NCI-H2196 (cell line): ENCODE results near the gene ANKMY1.
"Not testable (repeated sequence)": the region's sequence is repeated elsewhere in the genome, so short reads cannot be mapped to it uniquely, and the experiment has no call there.

Experiments
- DNase-seq: peaks from one replicate; lab custom pipeline; 2025; ENCODE audit not compliant: unreplicated experiment; lab: John Stamatoyannopoulos, UW

Gene ANKMY1

GRCh38 chr2:240569523-240569997 lies 11.8 kb upstream of the ANKMY1 start:
- DNase-seq, result no peak

DNA sequence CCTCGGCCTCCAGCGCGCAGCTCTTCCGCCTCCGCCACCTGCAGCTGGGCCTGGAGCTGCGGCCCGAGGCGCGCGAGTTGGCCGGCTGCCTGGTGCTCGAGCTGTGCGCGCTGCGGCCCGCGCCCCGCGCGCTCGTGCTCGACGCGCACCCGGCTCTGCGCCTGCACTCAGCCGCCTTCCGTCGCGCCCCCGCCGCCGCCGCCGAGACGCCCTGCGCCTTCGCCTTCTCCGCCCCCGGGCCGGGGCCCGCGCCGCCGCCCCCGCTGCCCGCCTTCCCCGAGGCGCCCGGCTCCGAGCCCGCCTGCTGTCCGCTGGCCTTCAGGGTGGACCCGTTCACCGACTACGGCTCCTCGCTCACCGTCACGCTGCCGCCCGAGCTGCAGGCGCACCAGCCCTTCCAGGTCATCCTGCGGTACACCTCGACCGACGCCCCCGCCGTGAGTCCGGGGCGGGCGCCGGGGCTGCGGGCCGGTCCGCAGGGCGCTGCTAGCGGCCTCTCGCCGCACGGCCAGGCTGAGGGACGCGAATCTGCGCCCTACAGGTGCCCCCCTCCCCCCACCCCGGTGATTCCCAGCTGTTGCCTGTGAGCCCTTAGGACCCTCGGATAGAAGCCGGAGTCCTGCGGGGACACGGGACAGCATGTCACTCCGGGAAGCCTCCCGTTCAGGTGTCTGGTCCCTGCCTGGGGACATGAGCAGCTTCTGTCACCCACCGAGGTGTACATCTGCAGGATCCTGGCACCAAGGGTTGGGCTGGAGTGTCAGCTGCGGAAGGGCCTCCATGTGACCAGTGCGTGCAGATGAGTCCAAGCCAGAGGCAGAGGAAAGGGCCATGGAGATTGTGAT lies 11.1 kb upstream of the ANKMY1 start:
- peak; percentile 83 for DNase-seq

- DNase-seq, result peak; percentile 67
Measured at GRCh38 chr2:240567872-240568677, 10.3 kb upstream of the ANKMY1 start, which contains the start of gene RNPEPL1. Gene RNPEPL1, plus strand, starts transcription at chr2:240568484. Its CDS starts 103 bp downstream, at chr2:240568587.

- no peak for DNase-seq
Measured at GRCh38 chr2:240567137-240567871, 9.5 kb upstream of the ANKMY1 start.

- peak; percentile 91 for DNase-seq
Measured at GRCh38 chr2:240566203-240567136, 8.7 kb upstream of the ANKMY1 start.

- peak; percentile 74 for DNase-seq
Measured at GRCh38 chr2:240565333-240566202, 7.8 kb upstream of the ANKMY1 start.

DNA sequence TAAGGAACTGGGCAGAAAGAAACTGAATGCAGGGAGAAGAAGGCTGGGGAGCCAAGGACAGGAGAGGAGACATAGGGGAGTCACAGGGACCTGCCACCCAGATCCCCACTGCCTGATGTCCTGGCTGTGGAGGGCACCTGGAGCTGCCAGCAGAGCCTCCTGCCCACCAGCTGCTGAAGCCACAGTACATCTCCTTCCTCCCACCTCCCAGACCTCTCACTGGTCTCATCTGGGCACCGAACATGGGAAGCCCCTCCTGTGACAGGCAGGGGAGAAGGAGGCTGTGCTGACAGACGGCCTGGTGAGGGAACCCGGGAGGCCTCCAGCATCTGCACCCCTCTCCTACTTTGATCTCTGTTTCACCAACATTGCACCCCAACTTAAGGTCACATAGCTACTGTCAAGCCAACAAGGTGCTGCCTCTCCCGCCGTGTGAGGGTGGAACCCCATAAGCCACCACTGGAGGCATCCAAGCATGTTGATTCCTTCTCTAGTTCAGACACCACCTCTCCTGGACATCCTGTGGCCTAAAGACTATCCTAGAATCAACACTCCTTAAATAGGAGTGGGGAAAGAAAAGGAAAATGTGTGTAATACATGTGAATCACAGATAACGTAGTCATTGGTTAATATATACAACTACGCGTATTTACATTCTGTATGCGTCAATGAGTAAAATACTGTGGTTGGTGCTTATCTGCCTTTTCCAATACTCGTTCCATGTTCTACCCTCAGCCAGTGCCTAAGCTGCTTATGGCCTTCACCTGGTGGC lies 7.0 kb upstream of the ANKMY1 start:
- no peak for DNase-seq

DNA sequence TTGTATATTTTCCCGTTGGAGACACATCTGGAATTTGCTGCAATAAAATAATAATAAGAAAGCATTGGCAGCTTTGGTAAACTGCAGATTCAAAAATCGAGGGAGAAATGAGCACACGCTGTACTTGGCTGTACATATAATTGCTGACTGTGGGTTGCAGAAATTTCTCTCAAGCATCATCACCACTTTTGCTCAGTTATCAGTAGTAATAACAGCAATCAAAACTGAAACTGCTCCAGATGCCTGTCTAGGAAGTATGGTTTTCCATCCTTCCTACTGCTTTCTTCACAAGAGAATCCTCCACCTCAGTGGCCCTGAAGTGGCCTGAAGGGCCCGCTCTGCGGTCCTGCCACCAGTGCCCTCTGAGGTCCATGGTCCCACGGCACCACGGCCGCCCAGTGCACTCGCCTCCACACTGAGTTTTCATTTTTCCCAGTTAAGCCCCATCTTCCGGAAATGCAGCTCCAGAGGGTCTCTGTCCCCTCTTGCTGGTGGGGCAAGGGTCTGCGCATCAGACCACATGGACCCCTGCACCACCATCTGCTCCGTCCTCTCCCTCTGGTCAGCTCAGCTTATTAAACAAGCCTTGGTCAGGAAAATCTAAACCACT lies 6.3 kb upstream of the ANKMY1 start:
- DNase-seq, result no peak

GRCh38 chr2:240563231-240563630 lies 5.4 kb upstream of the ANKMY1 start:
- DNase-seq, result not testable (repeated sequence)

DNA sequence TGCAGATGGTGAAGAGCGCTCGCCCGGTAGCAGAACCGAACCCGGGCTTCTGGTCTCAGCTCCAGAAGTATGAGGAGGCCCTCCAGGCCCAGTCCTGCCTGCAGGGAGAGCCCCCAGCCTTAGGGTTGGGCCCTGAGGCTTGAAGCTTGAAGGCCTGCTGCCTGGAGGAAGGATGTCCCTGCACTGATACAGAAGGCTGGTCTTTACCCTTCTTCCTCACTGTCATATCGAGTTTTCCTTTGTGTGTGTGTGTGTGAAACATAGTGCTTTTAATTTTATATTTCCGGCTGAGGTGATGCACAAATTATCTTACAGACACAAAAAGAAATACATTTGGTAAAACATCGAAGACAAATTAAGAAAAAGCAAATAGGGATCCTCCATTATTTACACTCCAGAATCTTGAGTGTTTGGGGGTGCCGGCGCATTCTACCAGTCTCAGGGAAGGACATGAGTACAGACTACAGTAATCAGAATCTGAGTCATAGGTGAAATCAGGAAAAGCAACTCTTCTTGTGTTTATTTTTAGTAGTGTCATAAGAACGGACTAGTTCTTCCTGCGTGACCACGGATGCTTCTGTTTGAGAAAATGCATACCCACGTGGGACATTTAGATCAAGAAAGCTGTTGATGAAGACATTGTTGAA lies 3.7 kb upstream of the ANKMY1 start:
- DNase-seq, result no peak

- DNase-seq, result peak; percentile 99
Measured at GRCh38 chr2:240560480-240561324, 2.9 kb upstream of the ANKMY1 start.

- DNase-seq, result peak; percentile 90
Measured at GRCh38 chr2:240560084-240560479, 2.3 kb upstream of the ANKMY1 start, which contains the start of gene DUSP28. Gene DUSP28, plus strand, starts transcription at chr2:240560357. Its CDS starts 328 bp downstream, at chr2:240560685.

GRCh38 chr2:240559286-240559685 lies 1.5 kb upstream of the ANKMY1 start:
- DNase-seq, result no peak

DNA sequence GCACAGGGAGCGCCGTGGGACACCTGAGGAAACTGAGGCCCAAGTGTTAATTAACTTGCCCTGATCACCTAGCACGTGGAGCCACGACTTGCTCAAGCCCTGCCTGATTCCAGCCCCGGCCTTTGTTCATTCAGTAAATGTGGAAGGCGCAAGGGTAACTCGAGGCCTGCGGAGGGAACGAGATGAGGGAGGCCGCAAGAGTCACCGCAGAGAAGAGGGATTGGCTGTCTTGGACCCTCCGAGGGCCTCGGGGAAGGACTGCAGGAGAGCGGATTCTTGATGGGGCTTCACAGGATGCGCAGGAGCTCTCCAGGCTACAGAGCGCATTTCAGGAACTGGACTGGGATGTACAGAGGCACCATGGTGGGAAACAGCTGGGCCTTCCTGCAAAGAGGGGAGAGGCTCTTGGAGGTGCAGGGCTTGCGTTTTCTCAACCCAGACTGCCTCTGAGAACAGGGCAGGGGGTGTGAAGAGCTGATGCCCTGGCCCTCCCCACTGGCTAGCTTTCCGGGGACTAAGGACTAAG lies 511 bp upstream of the ANKMY1 start:
- no peak for DNase-seq

GRCh38 chr2:240557101-240557751 lies 562 bp downstream of the ANKMY1 start:
- no peak for DNase-seq
